Keratinocyte (primary cell): ENCODE measurements around the gene PIP4K2A. TPM values are rescaled to one million over a fixed set of nuclear protein-coding genes. Genes with fewer than 3 reads are reported as not detected.

Source experiments
- DNase-seq: peaks from one replicate; pipeline ENCODE4 v3.0.0-alpha.2; 2011; ENCODE audit warnings: low read depth, missing footprints, low spot score
- FAIRE-seq: peaks from 2 replicates; lab custom pipeline; 2011; peaks lifted over from hg19 to GRCh38; lab: Jason Lieb, UNC
- H2AFZ ChIP-seq: 2 replicates; pipeline ENCODE4 v1.6.0; 2012; ENCODE audit warnings: low read length, control low read depth, inconsistent platforms; ENCODE audit not compliant: control insufficient read depth
- H3K27ac ChIP-seq: 2 replicates; pipeline ENCODE4 v1.5.1; 2011; ENCODE audit warnings: low read length; ENCODE audit not compliant: control insufficient read depth, insufficient read depth
- H3K27me3 ChIP-seq: 3 replicates; pipeline ENCODE4 v1.6.0; 2011; ENCODE audit warnings: low read length; ENCODE audit not compliant: control insufficient read depth, insufficient read depth; ENCODE audit errors: extremely low read depth
- H3K36me3 ChIP-seq, 2 experiments: 2 replicates in 1 of 2; 3 replicates in 1 of 2; pipeline ENCODE4 v1.5.1; 2011; ENCODE audit warnings: low read length in 2 of 2, mild to moderate bottlenecking in 1 of 2; ENCODE audit not compliant: control insufficient read depth in 2 of 2, insufficient read depth in 2 of 2; ENCODE audit errors: extremely low read depth in 1 of 2
- H3K4me1 ChIP-seq: 3 replicates; pipeline ENCODE4 v1.5.1; 2011; ENCODE audit warnings: low read length; ENCODE audit not compliant: control insufficient read depth, insufficient read depth; ENCODE audit errors: extremely low read depth
- H3K4me2 ChIP-seq: 3 replicates; pipeline ENCODE4 v1.6.0; 2011; ENCODE audit warnings: low read depth, low read length; ENCODE audit not compliant: control insufficient read depth, insufficient read depth; ENCODE audit errors: extremely low read depth
- H3K4me3 ChIP-seq, 3 experiments: fragments of 200-600 bp in 1 of 3; sonication (generic) in 1 of 3; 2 replicates in 2 of 3; 3 replicates in 1 of 3; pipeline ENCODE4 v1.5.1; 2011 to 2016; ENCODE audit warnings: low read length in 3 of 3, mild to moderate bottlenecking in 3 of 3, control low read depth in 2 of 3, inconsistent platforms in 1 of 3, low read depth in 1 of 3, mixed read lengths in 1 of 3, mixed run types in 1 of 3, moderate library complexity in 1 of 3; ENCODE audit not compliant: control insufficient read depth in 2 of 3, insufficient read depth in 2 of 3; ENCODE audit errors: extremely low read depth in 1 of 3
- H3K79me2 ChIP-seq: 2 replicates; pipeline ENCODE4 v1.6.0; 2012; ENCODE audit warnings: low read length; ENCODE audit not compliant: control insufficient read depth, insufficient read depth
- H3K9ac ChIP-seq: 3 replicates; pipeline ENCODE4 v1.6.0; 2011; ENCODE audit warnings: low read length; ENCODE audit not compliant: control insufficient read depth, insufficient read depth; ENCODE audit errors: extremely low read depth
- H3K9me1 ChIP-seq: 3 replicates; pipeline ENCODE4 v1.6.0; 2011; ENCODE audit warnings: low read length; ENCODE audit not compliant: control insufficient read depth, insufficient read depth; ENCODE audit errors: extremely low read depth
- H3K9me3 ChIP-seq: 2 replicates; pipeline ENCODE4 v1.5.1; 2012; ENCODE audit warnings: low read depth, low read length; ENCODE audit not compliant: control insufficient read depth
- H4K20me1 ChIP-seq: 3 replicates; pipeline ENCODE4 v1.6.0; 2011; ENCODE audit warnings: low read length; ENCODE audit not compliant: control insufficient read depth, insufficient read depth; ENCODE audit errors: extremely low read depth
- CTCF ChIP-seq, 3 experiments: IDR thresholded peaks in 1 of 3; conservative IDR thresholded peaks in 1 of 3; optimal IDR thresholded peaks in 1 of 3; 2 replicates in 2 of 3; 3 replicates in 1 of 3; pipeline versions ENCODE3 to v1.5.1; 2011; ENCODE audit warnings: low read length in 3 of 3, mild to moderate bottlenecking in 3 of 3, moderate library complexity in 2 of 3, control low read depth in 1 of 3, inconsistent platforms in 1 of 3; ENCODE audit not compliant: insufficient read depth in 2 of 3; ENCODE audit errors: extremely low read depth in 1 of 3
- EZH2 ChIP-seq: IDR thresholded peaks from one replicate; pipeline ENCODE4 v1.6.1; 2012; ENCODE audit warnings: inconsistent platforms, mild to moderate bottlenecking, low read length, moderate library complexity
- dilution Hi-C: fragments of 300-500 bp; cut with MboI; formaldehyde crosslinking; loops from one replicate; pipeline ENCODE4 v1.7.0; 2020; ENCODE audit warnings: low sequenced_read_pairs; ENCODE audit not compliant: extremely low pct_ligation_motif_present
- polyA plus RNA-seq, 5 experiments: library from polyadenylated mRNA; depleted of rRNA in 3 of 5; stranded (reverse) in 3 of 5; stranded (forward) in 1 of 5; unstranded in 1 of 5; fragments of >200 nt; gene quantifications; 1 replicate in 1 of 5; 2 replicates in 3 of 5; 3 replicates in 1 of 5; pipeline versions ENCODE4 v1.2.1 to v1.2.3, GENCODE V29; 2011 to 2012; ENCODE audit warnings: missing spikeins in 2 of 5, low read depth in 1 of 5, low replicate concordance in 1 of 5

Gene PIP4K2A
- polyA plus RNA-seq, 1 donor (not counting 4 experiments of a cell fraction or from before 2014, with no cell fraction given) = 15.5 TPM

GRCh38 chr10:22690614-22691431 is 23.6 kb downstream of the PIP4K2A start:
- H3K79me2 ChIP-seq = peaks cover 20% of the 10 kb centered on the region
- peaks cover 0 to 2% of the 10 kb centered on the region in 2 experiments for H3K36me3 ChIP-seq
- H3K27ac ChIP-seq = no peak overlapping the region
- no peaks in the 10 kb centered on the region for H3K27me3 ChIP-seq
- H3K4me2 ChIP-seq = no peak overlapping the region
- TF ChIP-seq EZH2 = no peak
- TF ChIP-seq CTCF (optimal IDR thresholded peaks at IDR 0.05 in 1 of 3, IDR thresholded peaks at IDR 0.05 in 1 of 3, conservative IDR thresholded peaks at IDR 0.05 in 1 of 3; ENCODE audit: extremely low read depth in 1 of 3, insufficient read depth in 2 of 3, low read length in 3 of 3) = no peak
- dilution Hi-C loops = no loop called here
- no peaks in the 10 kb centered on the region for H3K4me1 ChIP-seq
- FAIRE-seq (peak; percentile 51), DNase-seq (no peak)
- no peaks in the 10 kb centered on the region for H4K20me1 ChIP-seq
- no peak overlapping the region for H3K4me3 ChIP-seq
- no peaks in the 10 kb centered on the region for H3K9me1 ChIP-seq
- no peak overlapping the region for H3K9ac ChIP-seq
- H2AFZ ChIP-seq = no peak overlapping the region
- H3K9me3 ChIP-seq = no peaks in the 10 kb centered on the region

- dilution Hi-C loops = no loop called here
- H3K79me2 ChIP-seq = peaks cover 20% of the 10 kb centered on the region
Observed at GRCh38 chr10:22690158-22690557, 24.2 kb downstream of the PIP4K2A start.

More at GRCh38 chr10:22690158-22690557, 24.2 kb downstream of the PIP4K2A start:
- no peaks in the 10 kb centered on the region for H3K9me3 ChIP-seq
- H3K4me2 ChIP-seq = no peak overlapping the region
- H3K4me3 ChIP-seq = no peak overlapping the region
- no peaks in the 10 kb centered on the region for H3K27me3 ChIP-seq
- H3K4me1 ChIP-seq = no peaks in the 10 kb centered on the region
- no peak for FAIRE-seq
- DNase-seq = no peak
- no peaks in the 10 kb centered on the region for H4K20me1 ChIP-seq
- peaks cover 0 to 2% of the 10 kb centered on the region in 2 experiments for H3K36me3 ChIP-seq
- TF ChIP-seq CTCF (optimal IDR thresholded peaks at IDR 0.05 in 1 of 3, IDR thresholded peaks at IDR 0.05 in 1 of 3, conservative IDR thresholded peaks at IDR 0.05 in 1 of 3; ENCODE audit: extremely low read depth in 1 of 3, insufficient read depth in 2 of 3, low read length in 3 of 3) (no peak), EZH2 (no peak)
- H3K27ac ChIP-seq = no peak overlapping the region
- H3K9ac ChIP-seq = no peak overlapping the region
- no peaks in the 10 kb centered on the region for H3K9me1 ChIP-seq
- no peak overlapping the region for H2AFZ ChIP-seq
